Measurements from ENCODE around the gene KRTAP1-1.
A peak's percentile ranks its signal among the peaks of the same experiment; 100 is the strongest.
"Not testable (repeated sequence)": the region's sequence is repeated elsewhere in the genome, so short reads cannot be mapped to it uniquely, and the experiment has no call there.

KRTAP1-1 gene

DNA sequence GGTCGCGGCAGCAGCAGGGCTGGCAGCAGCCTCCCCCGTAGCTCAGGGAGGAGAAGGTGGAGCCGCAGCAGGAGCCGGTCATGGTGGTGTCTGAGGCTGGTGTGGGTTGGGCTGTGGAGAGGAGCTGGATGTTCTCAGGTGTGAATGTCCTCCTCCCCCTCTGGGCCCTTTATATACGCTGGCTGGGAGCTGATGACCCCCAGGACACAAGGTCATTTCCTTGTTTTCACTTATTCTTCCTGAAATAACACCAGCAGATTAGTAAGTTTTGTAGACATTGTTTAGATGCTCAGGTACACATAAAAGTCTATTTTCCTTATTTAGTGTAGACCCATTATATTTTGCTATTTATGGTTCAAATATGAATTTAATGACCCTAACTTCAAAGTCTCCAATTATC lies 13.9 kb upstream of the KRTAP1-1 start, which contains the start of gene KRTAP2-2:
Gene KRTAP2-2 (minus strand): TSS at position 101 of the 400 bp plus-strand sequence. CDS start 19 bp downstream, at position 82.
- not testable (repeated sequence) for DNase-seq

DNA sequence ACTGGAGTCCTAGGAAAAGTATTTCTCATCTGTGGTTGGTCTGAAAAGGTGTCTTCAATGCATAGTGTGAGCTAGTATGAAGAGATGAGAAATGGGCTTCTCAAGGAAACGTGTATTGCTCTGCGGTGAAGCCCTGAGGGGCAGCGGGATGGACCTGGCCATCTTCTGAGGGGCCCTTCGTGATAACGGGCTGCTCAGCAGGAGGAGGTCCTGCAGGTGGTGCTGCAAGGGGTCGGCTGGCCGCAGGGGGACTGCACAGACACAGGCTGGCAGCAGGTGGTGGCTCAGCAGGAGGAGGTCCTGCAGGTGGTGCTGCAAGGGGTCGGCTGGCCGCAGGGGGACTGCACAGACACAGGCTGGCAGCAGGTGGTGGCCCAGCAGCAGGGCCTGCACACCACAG lies 13.3 kb upstream of the KRTAP1-1 start:
- DNase-seq: not testable (repeated sequence)

DNA sequence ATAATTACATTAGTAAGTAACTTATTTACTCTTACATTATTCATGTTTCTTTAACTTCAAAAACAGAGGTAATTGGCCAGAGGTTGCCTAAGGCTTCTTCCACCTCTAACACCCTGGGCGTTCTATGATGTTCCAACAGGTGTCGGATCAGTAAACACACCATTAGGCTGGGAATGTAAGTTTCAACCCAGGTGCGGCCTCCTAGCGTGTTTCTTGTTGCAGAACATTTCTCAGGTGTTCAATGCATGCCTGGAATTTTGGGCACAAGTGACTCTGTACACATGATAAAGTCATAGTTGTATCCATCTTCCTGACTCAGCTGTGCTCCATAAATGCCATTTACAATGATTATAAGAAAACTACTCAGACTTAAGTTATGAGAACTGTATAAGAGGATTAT lies 12.8 kb upstream of the KRTAP1-1 start:
- no peak for DNase-seq

DNA sequence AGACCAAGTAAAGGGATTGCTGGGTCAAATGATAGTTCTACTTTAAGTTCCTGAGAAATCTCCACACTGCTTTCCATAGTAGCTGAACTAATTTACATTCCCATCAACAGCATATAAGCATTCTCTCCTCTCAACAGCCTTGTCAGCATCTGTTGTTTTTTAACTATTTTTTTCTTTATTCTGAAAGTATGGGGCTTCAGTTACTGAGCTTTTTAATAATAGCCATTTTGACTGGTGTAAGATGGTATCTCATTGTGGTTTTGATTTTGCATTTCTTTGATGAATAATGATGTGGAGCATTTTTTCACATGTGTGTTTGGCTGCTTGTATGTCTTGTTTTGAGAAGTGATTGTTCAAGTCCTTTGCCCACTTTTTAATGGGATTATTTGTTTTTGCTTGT lies 11.3 kb upstream of the KRTAP1-1 start:
- DNase-seq: no peak

DNA sequence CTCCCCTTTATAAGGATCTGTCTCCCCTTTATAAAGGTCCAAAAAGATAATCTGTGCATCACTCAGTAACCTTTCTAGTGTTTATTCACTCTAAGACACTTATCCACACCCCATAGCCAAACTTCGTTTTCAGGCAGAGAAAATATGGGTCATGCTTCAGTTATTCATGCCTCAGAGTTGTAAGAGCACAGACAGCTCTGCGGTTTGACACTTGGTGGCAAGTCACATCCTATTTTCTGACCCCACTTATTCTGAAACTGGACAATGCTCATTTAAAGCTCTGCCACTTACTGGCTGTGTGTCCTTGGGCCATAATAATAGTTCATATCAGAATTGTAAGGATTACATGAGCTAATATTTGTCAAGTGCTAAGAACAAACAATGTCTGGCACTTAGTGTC lies 7.9 kb upstream of the KRTAP1-1 start:
- DNase-seq: no peak

DNA sequence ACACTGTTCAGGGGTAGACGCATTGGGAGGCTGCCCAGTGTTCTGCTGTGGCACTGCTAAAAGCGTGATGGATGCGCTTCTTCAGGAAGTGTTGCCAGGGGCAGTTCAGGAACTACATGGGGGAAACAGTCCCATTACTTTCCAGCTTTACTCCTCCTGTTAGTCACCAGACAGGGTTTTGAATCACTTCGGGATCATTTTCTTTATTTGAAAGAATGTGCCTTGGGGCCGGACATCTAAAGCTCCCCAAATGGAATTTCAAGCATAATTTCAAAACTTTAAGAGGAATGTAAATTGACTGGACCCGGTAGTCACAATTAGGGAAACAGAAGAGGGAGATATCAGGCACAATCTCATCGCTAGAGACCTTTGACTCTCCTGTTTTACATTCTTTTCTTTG lies 7.2 kb upstream of the KRTAP1-1 start:
- no peak for DNase-seq

DNA sequence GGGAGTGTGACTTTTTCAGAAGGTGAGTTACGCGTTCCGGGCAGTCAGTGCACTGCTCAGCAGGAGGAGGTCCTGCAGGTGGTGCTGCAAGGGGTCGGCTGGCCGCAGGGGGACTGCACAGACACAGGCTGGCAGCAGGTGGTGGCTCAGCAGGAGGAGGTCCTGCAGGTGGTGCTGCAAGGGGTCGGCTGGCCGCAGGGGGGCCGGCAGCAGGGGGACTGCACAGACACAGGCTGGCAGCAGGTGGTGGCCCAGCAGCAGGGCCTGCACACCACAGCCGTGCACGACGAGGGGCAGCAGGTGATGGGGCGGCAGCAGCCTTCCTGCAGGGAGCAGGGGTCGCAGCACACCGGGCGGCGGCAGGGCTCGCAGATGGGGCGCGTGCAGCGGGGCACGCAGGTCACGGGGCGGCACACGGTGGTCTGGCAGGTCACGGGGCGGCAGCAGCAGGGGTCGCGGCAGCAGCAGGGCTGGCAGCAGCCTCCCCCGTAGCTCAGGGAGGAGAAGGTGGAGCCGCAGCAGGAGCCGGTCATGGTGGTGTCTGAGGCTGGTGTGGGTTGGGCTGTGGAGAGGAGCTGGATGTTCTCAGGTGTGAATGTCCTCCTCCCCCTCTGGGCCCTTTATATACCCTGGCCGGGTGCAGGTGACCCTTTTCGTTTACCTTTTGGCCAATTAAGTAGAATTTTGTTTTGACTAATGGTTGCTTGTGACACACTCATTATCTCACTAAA lies 5.7 kb upstream of the KRTAP1-1 start, which contains the start of gene KRTAP2-1:
Gene KRTAP2-1 (minus strand): TSS at position 582 of the 731 bp plus-strand sequence. CDS start 49 bp downstream, at position 533.
- DNase-seq: not testable (repeated sequence)

DNA sequence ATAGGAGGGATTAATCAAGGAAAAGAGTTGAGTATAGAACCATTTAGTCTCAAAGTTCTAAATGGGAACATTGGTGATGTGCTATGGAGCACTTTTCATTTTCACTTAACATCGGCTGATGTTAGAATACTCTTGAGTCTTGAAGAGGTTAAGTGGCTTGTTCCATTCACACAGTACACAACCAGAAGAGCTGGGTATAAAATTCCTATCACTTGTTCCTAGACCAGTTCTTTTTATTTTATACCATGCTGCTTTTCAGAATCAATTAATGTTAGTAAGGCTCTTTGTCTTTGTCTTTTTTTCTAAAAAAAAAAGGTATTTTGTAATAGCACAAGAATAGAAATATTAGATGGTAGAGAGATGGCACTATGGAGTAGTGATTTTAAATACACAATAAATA lies 1.7 kb upstream of the KRTAP1-1 start:
- no peak for DNase-seq

DNA sequence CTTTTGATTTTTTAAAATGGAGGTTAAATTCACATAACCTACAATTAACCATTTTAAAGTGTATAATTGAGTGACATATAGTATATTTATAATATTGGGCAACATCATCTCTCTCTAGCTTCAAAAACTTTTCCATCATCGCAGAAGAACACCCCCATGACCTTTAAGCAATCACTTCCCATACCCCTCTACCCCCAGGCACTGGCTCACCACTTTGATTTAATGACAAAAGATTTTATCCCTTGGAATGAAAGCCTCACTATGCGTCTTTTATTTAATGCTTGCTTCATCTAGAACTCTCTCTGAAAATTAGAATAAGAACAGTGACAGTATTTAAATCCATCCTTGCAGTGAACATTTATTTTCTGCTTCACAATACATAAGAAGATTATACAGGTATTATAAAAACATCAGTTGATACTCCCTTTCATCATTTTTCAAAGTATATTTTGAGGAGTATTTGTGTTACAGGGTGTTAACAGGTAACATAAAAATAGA lies 3.3 kb downstream of the KRTAP1-1 start:
- no peak for DNase-seq

DNA sequence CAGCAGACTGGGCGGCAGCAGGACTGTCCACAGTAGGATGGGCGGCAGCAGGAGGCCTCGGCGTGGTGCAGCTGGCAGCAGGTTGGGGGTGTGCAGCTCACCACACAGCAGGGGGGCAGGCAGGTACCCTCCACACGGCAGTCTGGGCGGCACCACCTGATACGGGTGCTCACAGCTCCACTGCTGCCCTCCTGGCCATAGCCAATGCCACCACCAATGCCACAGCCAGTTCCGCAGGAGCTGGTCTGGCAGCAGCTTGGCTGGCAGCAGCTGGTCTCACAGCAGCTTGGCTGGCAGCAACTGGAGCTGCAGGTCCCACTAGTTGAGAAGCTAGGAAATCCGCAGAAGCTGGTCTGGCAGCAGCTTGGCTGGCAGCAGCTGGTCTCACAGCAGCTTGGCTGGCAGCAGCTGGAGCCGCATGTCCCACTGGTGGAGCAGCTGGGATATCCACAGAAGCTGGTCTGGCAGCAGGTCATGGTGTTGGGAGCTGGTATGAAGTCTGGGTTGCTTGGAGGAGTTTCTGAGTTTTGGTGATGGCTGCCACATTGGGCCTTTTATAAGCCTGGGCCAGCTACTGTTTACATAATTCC lies 6.8 kb downstream of the KRTAP1-1 start, which contains the start of gene KRTAP1-3:
Gene KRTAP1-3 (minus strand): TSS at position 529 of the 590 bp plus-strand sequence. CDS start 53 bp downstream, at position 476.
- DNase-seq: not testable (repeated sequence)

DNA sequence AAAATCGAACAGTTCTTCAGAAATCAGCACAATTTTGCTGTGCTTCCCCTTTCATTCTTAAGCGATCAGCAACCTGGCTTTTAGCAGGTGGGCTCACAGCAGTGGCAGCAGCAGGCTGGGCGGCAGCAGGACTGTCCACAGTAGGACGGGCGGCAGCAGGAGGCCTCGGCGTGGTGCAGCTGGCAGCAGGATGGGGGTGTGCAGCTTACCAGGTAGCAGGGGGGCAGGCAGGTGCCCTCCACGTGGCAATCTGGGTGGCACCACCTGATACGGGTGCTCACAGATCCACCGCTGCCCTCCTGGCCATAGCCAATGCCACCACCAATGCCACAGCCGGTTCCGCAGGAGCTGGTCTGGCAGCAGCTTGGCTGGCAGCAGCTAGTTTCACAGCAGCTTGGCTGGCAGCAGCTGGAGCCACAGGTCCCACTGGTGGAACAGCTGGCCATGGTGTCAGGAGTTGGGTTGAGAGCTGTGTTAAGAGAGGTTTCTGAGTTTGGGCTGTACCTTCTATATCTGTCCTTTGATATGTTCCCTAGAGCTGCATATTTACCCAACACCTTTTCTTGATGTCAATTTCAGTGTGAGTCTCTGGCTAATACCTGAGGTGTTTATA lies 11.5 kb downstream of the KRTAP1-1 start, which contains the start of gene KRTAP1-4:
Gene KRTAP1-4 (minus strand): TSS at position 563 of the 613 bp plus-strand sequence. CDS start 117 bp downstream, at position 446.
- DNase-seq: no peak

DNA sequence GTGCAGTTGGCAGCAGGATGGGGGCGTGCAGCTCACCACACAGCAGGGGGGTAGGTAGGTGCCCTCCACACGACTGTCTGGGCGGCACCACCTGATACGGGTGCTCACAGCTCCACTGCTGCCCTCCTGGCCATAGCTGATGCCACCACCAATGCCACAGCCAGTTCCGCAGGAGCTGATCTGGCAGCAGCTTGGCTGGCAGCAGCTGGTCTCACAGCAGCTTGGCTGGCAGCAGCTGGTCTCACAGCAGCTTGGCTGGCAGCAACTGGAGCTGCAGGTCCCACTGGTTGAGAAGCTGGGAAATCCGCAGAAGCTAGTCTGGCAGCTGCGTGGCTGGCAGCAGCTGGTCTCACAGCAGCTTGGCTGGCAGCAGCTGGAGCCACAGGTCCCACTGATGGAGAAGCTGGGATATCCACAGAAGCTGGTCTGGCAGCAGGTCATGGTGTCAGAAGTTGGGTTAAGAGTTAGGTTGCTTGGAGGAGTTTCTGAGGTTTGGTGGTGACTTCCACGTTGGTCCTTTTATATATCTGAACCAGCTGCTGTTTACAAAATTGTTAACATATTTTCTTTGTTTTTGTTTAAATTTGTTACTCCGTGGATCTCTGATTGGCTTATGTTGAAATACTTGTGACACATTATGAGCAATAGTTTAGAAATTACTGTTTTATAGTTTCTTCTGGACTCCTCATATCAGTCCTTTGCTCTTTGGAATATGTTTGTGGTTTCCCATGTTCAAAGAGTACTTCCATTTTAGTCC lies 14.4 kb downstream of the KRTAP1-1 start, which contains the start of gene KRTAP1-5:
Gene KRTAP1-5 (minus strand): TSS at position 494 of the 757 bp plus-strand sequence. CDS start 53 bp downstream, at position 441.
- no peak for DNase-seq

DNA sequence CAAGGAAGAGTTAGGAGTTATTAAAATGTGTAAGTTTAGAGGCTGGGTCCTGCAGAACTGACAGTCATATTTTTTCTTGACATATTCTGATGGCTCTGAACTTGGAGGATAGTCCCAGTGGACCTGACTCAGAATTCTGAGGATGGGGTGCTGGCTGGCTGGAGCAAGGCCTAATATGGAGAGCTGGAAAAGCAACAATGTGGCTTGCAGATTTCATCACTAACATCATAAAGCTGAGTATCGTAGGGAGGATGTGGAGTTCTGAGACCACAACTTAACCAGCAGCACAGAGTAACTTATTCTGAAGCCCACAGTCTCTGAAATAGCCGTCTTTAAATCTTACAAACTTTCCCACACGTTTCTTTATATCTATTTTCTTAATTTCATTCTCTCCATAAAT lies 16.6 kb downstream of the KRTAP1-1 start:
- DNase-seq: no peak

DNA sequence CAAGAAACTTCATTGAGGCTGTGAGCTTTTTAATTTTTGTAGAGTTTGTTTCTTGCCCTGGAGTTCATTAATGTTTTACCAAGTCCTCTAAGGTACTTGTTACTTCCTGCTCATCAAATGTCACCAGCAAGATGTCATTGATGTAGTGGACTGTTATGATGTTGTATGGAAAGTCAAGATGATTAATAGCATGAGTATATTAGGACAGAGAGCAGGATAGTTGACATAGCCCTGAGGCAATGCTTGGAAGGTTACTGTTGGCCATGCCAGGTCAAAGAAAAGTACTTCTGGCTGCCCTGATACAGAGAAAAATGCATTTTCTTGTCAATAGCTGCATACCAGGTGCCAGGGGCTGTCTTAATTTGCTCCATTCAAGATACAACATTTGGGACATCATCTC lies 20.9 kb downstream of the KRTAP1-1 start:
- no peak for DNase-seq

DNA sequence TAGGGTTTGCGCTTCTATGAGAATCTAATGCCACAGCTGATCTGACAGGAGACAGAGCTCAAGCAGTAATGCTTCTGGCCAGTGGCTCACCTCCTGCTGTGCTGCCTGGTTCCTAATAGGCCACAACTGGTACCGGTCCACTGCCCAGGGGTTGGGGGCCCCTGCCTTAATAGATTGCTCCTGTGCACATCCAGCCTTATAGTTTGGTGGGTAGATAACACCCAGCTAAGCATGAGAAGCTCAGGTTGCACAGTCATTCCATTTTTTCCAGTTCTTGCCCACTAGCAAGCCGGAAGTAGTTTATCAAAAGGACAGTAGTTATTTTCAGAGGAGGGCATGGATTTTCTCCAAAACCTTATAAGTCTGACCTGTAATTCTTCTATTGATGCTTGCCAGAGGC lies 21.8 kb downstream of the KRTAP1-1 start:
- no peak for DNase-seq

DNA sequence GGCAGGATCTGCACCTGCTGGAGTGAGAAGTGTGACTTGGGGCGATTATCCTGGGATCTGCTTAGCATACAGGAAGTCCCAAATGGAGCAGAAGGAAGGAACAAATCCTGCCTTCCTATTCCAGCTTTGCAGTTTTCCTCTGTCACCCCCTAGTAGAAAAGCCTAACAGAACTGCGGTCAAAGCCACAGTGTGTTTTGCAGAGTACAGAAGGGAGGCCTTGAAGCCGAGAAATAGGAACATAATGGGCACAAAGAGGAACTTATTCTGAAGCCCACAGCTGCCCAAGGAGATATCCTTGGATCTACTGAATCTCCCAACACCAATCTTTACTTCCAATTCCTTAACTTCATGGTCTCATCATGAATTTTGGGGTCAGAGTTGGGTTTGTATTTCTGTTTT lies 22.7 kb downstream of the KRTAP1-1 start:
- DNase-seq: peak in 3 of 4 experiments; percentile 6 to 32 (median 15)

DNA sequence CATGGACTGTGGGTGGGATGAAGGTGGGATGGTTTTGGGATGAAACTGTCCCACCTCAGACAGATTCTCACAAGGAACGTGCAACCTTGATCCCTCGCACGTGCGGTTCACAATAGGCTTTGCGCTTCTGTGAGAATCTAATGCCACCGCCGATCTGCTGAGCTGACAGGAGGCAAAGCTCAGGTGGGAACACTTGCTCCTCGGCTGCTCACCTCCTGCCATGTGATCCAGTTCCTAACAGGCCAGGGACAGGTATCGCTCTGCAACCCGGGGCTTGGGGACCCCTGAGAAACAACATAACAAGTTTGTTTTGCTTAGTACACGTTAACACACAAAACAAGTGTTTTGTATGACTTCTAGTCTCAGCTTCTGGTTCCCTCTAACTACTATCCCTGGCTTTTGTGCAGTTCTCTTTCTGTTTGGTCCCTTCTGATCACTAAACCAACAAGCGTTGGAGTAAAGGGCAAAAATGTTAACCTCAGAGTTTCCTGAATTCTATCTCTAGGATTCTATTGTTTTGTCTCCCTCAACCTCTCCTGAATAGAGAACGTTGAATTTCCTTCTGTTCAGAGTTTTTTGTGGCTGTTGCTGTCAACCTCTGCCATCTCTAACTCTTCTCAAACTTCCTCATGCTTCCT lies 24.6 kb downstream of the KRTAP1-1 start:
- no peak for DNase-seq

DNA sequence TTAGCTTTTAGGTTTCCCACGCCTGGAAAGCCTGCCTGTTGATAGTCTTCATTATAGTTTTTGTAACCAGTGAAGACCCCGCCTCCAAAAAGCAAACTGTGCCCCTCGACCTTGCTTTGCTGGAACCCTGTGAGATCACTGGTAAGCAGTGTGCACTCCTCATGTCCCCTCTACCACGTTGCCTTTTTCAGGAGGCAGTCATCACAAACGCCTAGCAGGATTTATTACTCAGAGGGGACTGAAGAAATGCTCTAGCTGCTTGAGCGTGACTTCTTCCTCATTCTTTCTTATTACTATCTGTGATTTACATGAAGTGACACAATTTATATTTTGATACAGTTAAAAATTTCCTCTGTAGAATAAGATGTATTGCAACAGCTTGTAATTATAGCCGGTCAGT lies 25.8 kb downstream of the KRTAP1-1 start:
- DNase-seq: no peak

DNA sequence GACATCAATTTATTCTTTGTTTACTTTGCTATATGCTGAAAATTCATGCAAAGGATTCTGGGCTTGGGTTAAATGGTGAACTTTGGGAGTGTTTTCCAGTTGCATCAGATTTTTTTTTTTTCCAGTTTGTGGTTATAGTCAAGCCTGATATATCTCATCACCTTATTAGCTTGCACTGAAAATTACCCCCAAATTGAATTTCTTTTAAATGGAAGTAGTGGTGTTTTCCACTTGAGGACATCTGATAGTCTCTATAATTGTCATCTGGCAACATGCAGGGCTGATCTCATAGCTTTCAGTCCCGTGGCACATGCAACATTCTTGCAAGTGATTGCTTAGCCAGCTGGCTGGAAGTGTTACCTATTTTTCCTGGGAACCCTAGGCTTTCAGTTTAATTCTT lies 27.6 kb downstream of the KRTAP1-1 start:
- DNase-seq: no peak

DNA sequence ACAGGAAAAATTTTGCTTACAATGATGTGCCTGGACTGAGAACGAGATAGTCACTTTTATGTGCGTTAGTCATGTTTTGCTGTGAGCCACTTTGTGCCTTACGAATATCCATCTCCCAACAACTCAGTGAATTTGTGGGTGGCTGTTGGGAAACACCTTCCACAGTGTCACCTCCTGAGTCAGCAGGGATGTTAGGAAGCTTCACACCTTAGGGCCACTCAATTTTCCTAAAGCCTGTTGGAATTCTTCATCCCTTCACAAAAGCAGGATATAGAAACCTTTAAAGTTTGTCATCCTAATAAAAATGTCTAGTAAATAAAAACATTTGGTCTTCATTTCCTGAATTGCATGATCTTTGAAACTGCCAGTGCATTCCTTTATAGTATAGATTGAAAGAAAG lies 28.1 kb downstream of the KRTAP1-1 start:
- no peak for DNase-seq

DNA sequence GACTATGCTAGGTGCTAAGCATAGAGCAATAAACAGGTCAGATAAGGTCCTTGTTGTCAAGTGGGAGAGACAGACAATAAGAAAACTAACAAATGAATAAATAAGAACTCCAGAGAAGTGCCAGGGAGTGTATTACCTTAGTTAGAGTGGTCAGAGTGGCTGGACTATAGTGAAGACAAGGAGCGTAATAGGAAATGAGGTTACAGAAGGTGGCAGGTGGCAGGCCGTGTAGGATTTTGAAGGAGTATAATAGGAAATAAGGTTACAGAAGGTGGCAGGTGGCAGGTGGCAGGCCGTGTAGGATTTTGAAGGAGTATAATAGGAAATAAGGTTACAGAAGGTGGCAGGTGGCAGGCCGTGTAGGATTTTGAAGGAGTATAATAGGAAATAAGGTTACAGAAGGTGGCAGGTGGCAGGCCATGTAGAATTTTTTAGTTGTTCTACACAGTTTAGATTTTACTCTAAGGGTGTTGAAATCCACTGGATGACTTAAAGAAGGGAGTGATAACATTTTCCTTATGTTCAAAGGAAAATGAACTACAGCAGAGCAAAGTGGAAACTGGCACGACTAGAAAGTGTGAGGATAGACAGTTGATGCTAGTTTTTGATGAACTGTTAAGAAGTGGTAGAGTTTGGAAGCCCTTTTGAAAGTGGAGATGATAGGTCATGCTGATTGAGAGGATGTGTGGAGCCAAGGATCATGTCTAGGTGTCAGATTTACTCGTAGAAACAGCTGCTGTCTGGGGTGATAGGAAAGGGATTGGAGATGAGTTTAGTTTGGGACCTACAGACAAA lies 28.7 kb downstream of the KRTAP1-1 start:
- DNase-seq: no peak
